ENCODE measurements around the gene GLI1. TPM values are rescaled to one million over a fixed set of nuclear protein-coding genes. Genes with fewer than 3 reads are reported as not detected.
"Not testable (repeated sequence)": the region's sequence is repeated elsewhere in the genome, so short reads cannot be mapped to it uniquely, and the experiment has no call there.

Gene GLI1
- total RNA-seq, 2 donors from 2014 or later = 1.7 to 13.0 TPM

DNA sequence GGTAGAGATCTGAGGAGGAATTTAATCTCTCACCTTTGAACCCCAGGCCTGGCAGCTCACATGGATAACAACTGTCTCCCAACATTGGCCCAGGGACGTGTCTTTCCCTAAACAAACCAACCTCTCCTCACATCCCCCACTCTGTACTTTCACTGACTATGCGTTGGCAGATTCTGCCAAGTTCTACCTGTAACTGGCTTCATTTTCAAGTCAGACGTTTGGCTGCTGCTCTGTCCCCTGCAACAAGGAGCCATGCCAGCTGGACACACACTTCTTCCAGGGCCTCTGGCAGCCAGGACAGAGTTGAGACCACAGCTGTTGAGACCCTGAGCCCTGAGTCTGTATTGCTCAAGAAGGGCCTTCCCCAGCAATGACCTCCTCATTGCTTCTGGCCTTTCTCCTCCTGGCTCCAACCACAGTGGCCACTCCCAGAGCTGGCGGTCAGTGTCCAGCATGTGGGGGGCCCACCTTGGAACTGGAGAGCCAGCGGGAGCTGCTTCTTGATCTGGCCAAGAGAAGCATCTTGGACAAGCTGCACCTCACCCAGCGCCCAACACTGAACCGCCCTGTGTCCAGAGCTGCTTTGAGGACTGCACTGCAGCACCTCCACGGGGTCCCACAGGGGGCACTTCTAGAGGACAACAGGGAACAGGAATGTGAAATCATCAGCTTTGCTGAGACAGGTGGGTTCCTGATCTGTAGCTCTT is 24.9 kb upstream of the GLI1 start, which contains the start of gene INHBC:
Gene INHBC (plus strand): TSS at position 268 of the 707 bp plus-strand sequence. CDS start 103 bp downstream, at position 371.
- no peaks in the 10 kb centered on the region for H3K9me3 ChIP-seq
- no peaks in the 10 kb centered on the region for H3K36me3 ChIP-seq
- H3K4me1 ChIP-seq (ENCODE audit: control insufficient read depth in 1 of 2, low read depth in 2 of 2) = peaks cover 0 to 13% of the 10 kb centered on the region in 2 donors
- ATAC-seq (ENCODE audit: insufficient number of reproducible peaks, low FRiP score, low read depth) (no peak), DNase-seq (ENCODE audit: low spot score) (no peak)
- H3K27me3 ChIP-seq (replicated peaks; ENCODE audit: insufficient read depth) = no peaks in the 10 kb centered on the region
- H3K4me3 ChIP-seq = no peak within 1 kb of the TSS
- no peak for TF ChIP-seq CTCF (IDR thresholded peaks at IDR 0.05)
- no peak within 1 kb of the TSS for H3K27ac ChIP-seq

GRCh38 chr12:57435293-57435692 is 24.3 kb upstream of the GLI1 start:
- no peaks in the 10 kb centered on the region for H3K36me3 ChIP-seq
- no peaks in the 10 kb centered on the region for H3K9me3 ChIP-seq
- H3K4me3 ChIP-seq = no peak overlapping the region
- no peak overlapping the region for H3K27ac ChIP-seq
- TF ChIP-seq CTCF (IDR thresholded peaks at IDR 0.05) = no peak
- no peak for ATAC-seq (ENCODE audit: insufficient number of reproducible peaks, low FRiP score, low read depth)
- H3K27me3 ChIP-seq (replicated peaks; ENCODE audit: insufficient read depth) = no peaks in the 10 kb centered on the region
- peaks cover 0 to 10% of the 10 kb centered on the region in 2 donors for H3K4me1 ChIP-seq (ENCODE audit: control insufficient read depth in 1 of 2, low read depth in 2 of 2)
- DNase-seq (ENCODE audit: low spot score) = no peak

- Histone ChIP-seq H3K36me3 (no peaks in the 10 kb centered on the region), H3K27ac (no peak overlapping the region), H3K27me3 (replicated peaks; ENCODE audit: insufficient read depth) (no peaks in the 10 kb centered on the region), H3K4me3 (no peak overlapping the region), H3K9me3 (no peaks in the 10 kb centered on the region), H3K4me1 (ENCODE audit: control insufficient read depth in 1 of 2, low read depth in 2 of 2) (peaks cover 0 to 10% of the 10 kb centered on the region in 2 donors)
- DNase-seq (ENCODE audit: low spot score) (no peak), ATAC-seq (ENCODE audit: insufficient number of reproducible peaks, low FRiP score, low read depth) (no peak)
- no peak for TF ChIP-seq CTCF (IDR thresholded peaks at IDR 0.05)
These were observed 21.2 kb upstream of the GLI1 start for GRCh38 chr12:57438400-57438799.

DNA sequence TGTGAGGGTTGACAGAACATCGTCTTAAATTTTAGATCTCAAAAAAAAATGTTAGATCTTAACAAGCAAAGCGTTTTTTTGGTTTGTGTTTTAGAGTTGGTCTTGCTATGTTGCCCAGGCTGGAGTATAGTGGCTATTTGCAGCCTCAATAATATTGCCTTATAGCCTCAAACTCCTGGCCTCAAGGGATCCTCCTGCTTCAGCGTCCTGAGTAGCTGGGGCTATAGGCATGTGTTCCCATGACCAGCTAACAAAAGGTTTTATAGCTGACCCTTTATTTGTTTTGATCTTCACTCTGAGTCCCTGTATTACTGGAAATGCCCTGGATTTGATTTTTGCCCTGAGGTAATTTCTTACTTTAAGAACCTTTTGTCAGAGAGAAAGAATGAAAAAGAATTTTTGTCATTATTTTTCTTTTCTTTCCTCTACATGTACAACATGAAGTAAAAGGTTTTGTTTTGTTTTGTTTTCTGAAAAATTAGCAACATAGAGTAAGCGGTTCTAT is 19.8 kb upstream of the GLI1 start:
- no peak overlapping the region for H3K4me3 ChIP-seq
- ATAC-seq (ENCODE audit: insufficient number of reproducible peaks, low FRiP score, low read depth) (no peak), DNase-seq (ENCODE audit: low spot score) (no peak)
- no peaks in the 10 kb centered on the region for H3K27me3 ChIP-seq (replicated peaks; ENCODE audit: insufficient read depth)
- no peaks in the 10 kb centered on the region for H3K9me3 ChIP-seq
- peak overlapping the region; percentile 65 to 66 for H3K27ac ChIP-seq
- no peaks in the 10 kb centered on the region for H3K36me3 ChIP-seq
- peaks cover 0 to 10% of the 10 kb centered on the region in 2 donors for H3K4me1 ChIP-seq (ENCODE audit: control insufficient read depth in 1 of 2, low read depth in 2 of 2)
- TF ChIP-seq CTCF (IDR thresholded peaks at IDR 0.05) = no peak

DNA sequence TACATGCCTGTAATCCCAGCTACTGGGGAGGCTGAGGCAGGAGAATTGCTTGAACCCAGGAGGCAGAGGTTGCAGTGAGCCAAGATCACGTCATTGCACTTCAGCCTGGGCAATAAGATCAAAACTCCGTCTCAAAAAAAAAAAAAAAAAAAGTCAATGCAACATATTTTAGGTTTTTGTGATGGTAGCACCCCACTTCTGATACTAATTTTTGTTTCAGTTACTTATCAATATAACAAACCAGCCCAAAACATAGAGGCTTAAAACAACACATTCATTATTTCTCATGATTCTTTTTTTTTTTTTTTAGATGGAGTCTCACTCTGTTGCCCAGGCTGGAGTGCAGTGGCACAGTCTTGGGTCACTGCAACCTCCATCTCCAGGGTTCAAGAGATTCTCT is 18.2 kb upstream of the GLI1 start:
- H3K9me3 ChIP-seq; H3K36me3 ChIP-seq; H3K4me3 ChIP-seq; H3K27me3 ChIP-seq (replicated peaks; ENCODE audit: insufficient read depth); H3K27ac ChIP-seq; DNase-seq (ENCODE audit: low spot score); ATAC-seq (ENCODE audit: insufficient number of reproducible peaks, low FRiP score, low read depth): not testable (repeated sequence)
- H3K4me1 ChIP-seq (ENCODE audit: control insufficient read depth in 1 of 2, low read depth in 2 of 2) = peaks cover 0 to 10% of the 10 kb centered on the region in 2 donors

Data from thoracic aorta (tissue), 2 donors.